HFF-Myc (cell line): ENCODE results near the gene COQ5.

Experiments
- DNase-seq: peaks from one replicate; pipeline ENCODE4 v3.0.0-alpha.2; 2011; ENCODE audit warnings: low read depth; ENCODE audit errors: extremely low read depth
- H3K4me3 ChIP-seq: replicated peaks from 2 replicates; pipeline ENCODE4 v1.5.1; 2011; ENCODE audit warnings: low read depth, mild to moderate bottlenecking, control low read depth, low read length
- TF ChIP-seq, protein P1 (sequence below): IDR thresholded peaks from 2 replicates; pipeline ENCODE4 v1.5.1; 2012; ENCODE audit warnings: mild to moderate bottlenecking, low read depth, low read length, control low read depth; ENCODE audit errors: missing control alignments

COQ5 gene

DNA sequence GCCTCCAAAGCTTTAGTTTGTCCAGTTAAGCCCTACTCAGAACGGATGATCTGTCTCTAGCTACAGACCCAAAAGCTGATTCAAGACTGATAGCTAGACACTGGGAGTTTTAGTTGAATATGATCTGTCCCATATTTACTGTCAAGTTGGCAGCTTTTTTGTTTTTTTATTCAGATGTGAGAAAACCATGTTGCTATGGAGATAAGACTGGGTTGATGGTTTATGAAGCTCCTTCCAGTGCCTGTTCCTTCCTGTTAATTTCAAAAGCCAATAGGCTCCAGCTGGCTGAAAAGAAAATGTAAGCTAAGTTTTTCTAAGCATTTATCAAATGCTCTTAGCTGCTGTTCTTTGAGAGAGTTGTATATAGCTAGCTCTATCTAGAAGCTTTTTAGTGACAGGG lies 28.4 kb downstream of the COQ5 start:
- no peak overlapping the region for H3K4me3 ChIP-seq
- TF ChIP-seq, protein P1, sequence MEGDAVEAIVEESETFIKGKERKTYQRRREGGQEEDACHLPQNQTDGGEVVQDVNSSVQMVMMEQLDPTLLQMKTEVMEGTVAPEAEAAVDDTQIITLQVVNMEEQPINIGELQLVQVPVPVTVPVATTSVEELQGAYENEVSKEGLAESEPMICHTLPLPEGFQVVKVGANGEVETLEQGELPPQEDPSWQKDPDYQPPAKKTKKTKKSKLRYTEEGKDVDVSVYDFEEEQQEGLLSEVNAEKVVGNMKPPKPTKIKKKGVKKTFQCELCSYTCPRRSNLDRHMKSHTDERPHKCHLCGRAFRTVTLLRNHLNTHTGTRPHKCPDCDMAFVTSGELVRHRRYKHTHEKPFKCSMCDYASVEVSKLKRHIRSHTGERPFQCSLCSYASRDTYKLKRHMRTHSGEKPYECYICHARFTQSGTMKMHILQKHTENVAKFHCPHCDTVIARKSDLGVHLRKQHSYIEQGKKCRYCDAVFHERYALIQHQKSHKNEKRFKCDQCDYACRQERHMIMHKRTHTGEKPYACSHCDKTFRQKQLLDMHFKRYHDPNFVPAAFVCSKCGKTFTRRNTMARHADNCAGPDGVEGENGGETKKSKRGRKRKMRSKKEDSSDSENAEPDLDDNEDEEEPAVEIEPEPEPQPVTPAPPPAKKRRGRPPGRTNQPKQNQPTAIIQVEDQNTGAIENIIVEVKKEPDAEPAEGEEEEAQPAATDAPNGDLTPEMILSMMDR = no peak
- DNase-seq = no peak

DNA sequence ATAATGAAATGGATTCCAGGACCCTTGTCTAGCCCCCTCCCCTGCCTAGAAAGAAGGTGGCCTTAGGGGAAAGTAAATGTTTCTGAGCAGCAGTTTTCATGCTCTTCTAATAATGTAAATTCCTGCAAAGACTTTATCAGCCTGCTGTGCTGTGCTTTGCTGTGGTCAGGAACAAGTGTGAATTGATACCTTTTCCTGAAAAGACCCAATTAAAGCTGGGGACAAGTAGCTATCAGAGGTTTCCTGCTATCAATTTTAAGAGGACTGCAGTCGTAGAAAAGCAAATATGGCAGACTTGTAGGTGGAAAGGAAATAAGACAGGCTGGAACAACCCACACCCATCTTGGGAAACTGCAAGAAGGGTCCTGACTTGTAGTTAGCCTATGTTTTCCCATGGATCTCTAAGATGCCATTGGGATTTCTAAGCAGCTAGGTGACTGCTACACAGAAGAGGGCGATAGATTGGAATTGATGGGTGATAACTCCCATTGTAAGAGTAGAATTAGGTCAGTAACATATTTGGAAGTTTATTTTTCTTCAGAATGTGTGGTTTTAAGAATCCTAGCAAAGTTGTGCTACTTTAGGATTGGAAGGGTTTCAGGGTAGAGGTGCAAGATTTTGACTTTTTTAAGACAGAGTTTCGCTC lies 30.0 kb downstream of the COQ5 start:
- TF ChIP-seq, protein P1 = no peak
- H3K4me3 ChIP-seq = no peak overlapping the region
- DNase-seq = no peak

DNA sequence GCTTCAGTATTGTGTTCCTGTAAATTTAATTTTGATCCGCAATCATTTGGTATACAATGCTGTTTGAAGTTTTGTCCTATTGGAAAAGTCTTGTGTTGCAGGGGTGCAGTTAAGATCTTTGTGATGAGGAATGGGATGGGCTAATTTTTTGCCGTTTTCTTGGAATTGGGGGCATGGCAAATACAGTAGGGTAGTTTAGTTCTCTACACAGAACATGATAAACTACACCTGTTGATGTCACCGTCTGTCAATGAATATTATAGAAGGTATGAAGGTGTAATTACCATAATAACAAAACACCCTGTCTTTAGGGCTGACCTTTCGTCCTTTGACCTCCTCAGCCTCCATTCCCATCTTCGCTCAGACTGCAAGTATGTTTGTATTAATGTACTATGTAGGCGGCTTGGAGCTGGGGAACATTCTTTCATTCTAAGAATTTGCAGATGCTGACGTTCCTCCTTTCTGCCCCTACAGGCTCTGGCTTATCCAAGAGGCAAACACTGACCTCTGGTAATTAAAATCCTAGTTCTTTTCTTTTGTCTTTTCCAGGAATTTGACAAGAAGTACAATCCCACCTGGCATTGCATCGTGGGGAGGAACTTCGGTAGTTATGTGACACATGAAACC lies 31.3 kb downstream of the COQ5 start:
- TF ChIP-seq, protein P1 = no peak
- H3K4me3 ChIP-seq = peak overlapping the region; percentile 65
- no peak for DNase-seq

DNA sequence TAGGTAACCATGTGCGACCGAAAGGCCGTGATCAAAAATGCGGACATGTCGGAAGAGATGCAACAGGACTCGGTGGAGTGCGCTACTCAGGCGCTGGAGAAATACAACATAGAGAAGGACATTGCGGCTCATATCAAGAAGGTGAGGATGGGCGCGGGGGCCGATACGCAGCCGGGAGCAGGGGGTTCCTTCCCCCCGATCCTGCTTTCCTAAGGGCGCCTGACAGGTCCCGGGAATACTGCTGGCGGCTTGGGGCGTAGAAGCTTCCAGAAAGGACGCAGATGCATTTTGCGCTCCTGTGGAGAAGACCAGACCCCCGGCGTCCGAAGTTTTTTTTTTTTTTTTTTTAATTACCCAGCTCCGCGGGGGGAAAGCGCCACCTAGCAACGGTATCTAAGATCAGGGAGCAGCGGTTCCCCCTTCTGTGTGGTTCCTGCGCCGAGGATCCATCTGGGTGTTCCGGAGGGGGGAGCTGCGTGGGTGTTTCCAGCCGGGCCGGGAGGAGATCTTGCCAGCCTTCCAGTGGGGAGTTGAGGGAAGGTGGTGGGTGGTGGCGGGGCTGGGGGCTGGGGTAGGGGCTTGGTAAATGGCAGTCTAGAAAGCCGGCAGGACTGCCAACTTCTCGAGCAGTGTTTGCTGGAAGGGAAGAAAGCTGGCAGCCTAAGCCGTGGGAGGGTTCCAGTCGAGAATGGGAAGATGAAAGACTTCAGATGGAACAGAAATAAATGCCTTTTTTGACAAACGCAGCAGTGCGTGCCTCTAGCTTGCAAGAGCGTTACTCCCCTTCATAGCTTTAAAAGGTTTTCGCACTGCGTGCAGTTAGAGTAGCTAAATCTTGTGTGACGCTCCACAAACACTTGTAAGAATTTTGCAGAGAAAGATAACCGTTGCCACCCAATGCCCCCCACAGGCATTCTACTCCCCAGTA lies 32.3 kb downstream of the COQ5 start:
- TF ChIP-seq, protein P1 = no peak
- H3K4me3 ChIP-seq = peak overlapping the region; percentile 65
- DNase-seq = peak; percentile 11

DNA sequence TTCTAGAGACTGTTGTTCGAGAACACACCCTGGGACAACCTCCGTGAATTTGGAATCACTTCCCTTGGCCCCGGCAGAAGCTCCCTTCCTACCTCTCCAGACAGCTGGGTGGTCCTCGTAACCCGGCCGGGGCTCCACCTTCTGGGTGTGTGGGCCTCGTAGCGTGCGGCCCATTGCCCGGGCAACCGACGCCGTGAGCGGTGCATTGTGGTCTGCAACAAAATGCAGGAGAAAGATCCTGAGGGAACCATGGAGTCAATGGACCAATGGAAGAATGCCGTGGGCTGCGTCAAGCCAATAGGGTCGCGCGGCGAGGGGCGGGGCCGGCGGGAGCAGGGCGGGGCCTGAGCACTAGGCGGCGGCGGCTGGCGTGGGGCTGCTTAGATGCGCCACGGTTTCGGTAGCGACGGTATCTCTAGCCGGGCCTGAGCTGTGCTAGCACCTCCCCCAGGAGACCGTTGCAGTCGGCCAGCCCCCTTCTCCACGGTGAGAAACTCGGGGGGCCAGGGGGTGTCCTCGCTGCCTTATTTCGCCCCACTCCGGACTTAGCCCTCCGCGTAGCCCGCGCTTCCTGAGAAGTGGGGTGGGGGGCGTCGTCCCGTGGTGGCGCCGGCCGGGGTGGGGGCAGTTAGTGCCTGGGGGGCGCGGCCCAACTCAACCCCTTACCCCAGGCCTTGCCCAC lies 33.1 kb downstream of the COQ5 start, which contains the start of gene DYNLL1:
TSS of gene DYNLL1 (plus strand) at position 383 of the 682 bp plus-strand sequence. CDS start 309 bp downstream, outside the sequence.
- DNase-seq = peak; percentile 94
- H3K4me3 ChIP-seq = peak within 1 kb of the TSS; percentile 65
- TF ChIP-seq, protein P1 = no peak

DNA sequence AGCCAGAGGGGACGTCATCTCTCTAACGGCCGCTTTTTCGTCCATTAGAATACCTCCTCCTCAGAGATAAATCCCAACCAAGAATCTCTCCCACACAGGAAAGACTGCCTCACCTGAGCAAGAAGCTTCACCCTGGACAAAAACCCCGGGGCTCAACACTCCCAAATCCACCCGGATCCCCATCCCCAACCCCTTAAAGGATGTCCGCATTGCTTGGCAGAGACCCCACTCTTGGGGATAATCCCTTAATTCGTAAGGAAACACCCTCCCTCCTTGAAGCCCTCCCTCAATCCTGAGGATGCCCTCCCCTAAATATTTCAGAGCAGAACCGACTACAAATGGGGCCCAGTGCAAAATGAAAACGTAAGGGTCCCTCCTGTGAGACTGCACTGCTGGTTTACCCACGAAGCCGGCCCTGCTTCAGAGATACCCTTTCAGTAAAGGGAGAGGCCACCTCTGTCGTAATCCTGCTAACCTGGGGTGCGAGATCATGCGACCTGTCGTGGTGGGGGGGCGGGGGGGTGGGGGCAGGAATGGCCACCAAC lies 33.7 kb downstream of the COQ5 start:
- DNase-seq = no peak
- TF ChIP-seq, protein P1 = no peak
- peak overlapping the region; percentile 65 for H3K4me3 ChIP-seq
